Suprapubic skin (tissue), 4 donors: ENCODE results near the gene DCLRE1A. TPM values are rescaled to one million over a fixed set of nuclear protein-coding genes. Genes with fewer than 3 reads are reported as not detected.
"Not testable (repeated sequence)": the region's sequence is repeated elsewhere in the genome, so short reads cannot be mapped to it uniquely, and the experiment has no call there.

Source experiments
- DNase-seq, 2 donors: peaks; one replicate each; pipeline ENCODE4 v3.0.0-alpha.2; 2019; ENCODE audit warnings: low spot score in 2 of 2
- H3K27ac ChIP-seq: fragments of 200-600 bp; sonication (generic); one replicate; pipeline ENCODE4 v1.5.1; 2019
- H3K27me3 ChIP-seq: fragments of 200-600 bp; sonication (generic); one replicate; pipeline ENCODE4 v1.5.1; 2019
- H3K36me3 ChIP-seq: fragments of 200-600 bp; sonication (generic); one replicate; pipeline ENCODE4 v1.5.1; 2019
- H3K4me1 ChIP-seq: fragments of 200-600 bp; sonication (generic); one replicate; pipeline ENCODE4 v1.5.1; 2019
- H3K4me3 ChIP-seq: fragments of 200-600 bp; sonication (generic); one replicate; pipeline ENCODE4 v1.5.1; 2019; ENCODE audit warnings: mild to moderate bottlenecking
- H3K9me3 ChIP-seq: fragments of 200-600 bp; sonication (generic); one replicate; pipeline ENCODE4 v1.5.1; 2019
- EP300 ChIP-seq: sonication (generic); formaldehyde crosslinking; IDR thresholded peaks from one replicate; pipeline ENCODE4 v1.6.1; 2017; ENCODE audit warnings: antibody characterized with exemption
- POLR2A ChIP-seq, 2 donors: fragments of 450-650 bp; IDR thresholded peaks; one replicate each; pipeline ENCODE4 v1.6.1; 2017; ENCODE audit warnings: antibody characterized with exemption in 2 of 2, mild to moderate bottlenecking in 2 of 2, moderate library complexity in 2 of 2
- POLR2AphosphoS5 ChIP-seq, 3 donors: sonication (generic); formaldehyde crosslinking; IDR thresholded peaks; one replicate each; pipeline ENCODE4 v1.6.1; 2017; ENCODE audit warnings: antibody characterized with exemption in 3 of 3
- WGBS: methylation state at CpG from one replicate; pipeline ENCODE4 v1.1.5; 2018; 5-methylcytosine and 5-hydroxymethylcytosine counted together
- total RNA-seq, 4 donors: library from RNA; depleted of rRNA; stranded (reverse); fragments of >200 nt; gene quantifications; one replicate each; pipeline ENCODE4 v1.1.0, GENCODE V29; 2016
- TF ChIP-seq, protein P1 (sequence below), 2 donors: fragments of 200-600 bp in 1 of 2; fragments of 450-650 bp in 1 of 2; sonication (generic) in 1 of 2; IDR thresholded peaks; one replicate each; pipeline ENCODE4 v1.5.1; 2016 to 2019; ENCODE audit warnings: antibody characterized with exemption in 2 of 2, mild to moderate bottlenecking in 1 of 2, moderate library complexity in 1 of 2

DCLRE1A gene
- total RNA-seq, 4 donors from 2014 or later, result 3.6 to 5.2 (median 4.2) TPM

DNA sequence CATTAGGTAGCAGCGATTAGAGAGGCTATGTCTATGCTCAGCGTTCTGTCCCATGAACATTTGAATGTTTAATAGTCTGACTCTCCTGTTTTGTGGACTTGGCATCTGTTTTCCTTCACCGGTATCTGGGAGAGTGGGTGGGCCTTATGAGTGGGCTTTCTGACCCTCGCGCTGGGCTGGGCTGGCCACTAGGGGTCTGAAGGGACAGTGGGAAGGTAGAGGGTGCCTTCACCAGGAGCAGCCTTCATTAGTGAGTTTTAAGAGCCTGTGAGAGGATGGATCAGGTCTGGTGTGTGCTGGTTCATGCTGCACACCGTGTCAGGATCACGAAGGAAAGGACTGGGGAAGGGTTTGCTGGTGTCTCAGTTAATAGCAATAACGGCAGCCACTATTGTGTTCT, 33.4 kb downstream of the DCLRE1A start:
- H3K9me3 ChIP-seq, result no peaks in the 10 kb centered on the region
- H3K4me1 ChIP-seq, result no peaks in the 10 kb centered on the region
- H3K27ac ChIP-seq, result no peak overlapping the region
- 69% methylated on average over 8 of the region's 8 CpGs for WGBS
- no peak for DNase-seq
- TF ChIP-seq EP300 (no peak), POLR2A (IDR thresholded peaks at IDR 0.05) (no peak)
- no peaks in the 10 kb centered on the region for H3K27me3 ChIP-seq
- no peaks in the 10 kb centered on the region for H3K36me3 ChIP-seq
- H3K4me3 ChIP-seq, result no peak overlapping the region

DNA sequence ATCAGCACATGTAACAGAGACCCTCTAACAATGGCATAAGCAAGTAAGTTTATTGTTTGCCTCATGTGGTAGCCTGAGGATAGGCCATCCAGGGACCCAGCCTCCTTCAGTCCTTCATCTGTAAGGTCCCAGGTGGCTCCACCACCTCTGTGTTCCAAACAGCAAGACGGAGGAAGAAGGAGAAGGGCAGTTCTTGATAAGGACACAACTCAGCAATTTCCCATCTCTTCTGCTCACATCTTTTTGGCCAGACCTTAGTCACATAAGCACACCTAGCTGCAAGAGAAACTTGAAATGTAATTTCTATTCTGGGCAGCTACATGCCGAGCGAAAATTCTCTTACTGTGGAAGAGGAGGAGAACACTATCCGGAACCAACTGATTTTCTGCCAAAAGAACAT, 33.9 kb downstream of the DCLRE1A start:
- Histone ChIP-seq H3K27me3 (no peaks in the 10 kb centered on the region), H3K4me3 (no peak overlapping the region), H3K4me1 (no peaks in the 10 kb centered on the region), H3K9me3 (no peaks in the 10 kb centered on the region), H3K27ac (no peak overlapping the region), H3K36me3 (no peaks in the 10 kb centered on the region)
- no peak for TF ChIP-seq POLR2AphosphoS5 (IDR thresholded peaks at IDR 0.05)
- TF ChIP-seq, protein P1, sequence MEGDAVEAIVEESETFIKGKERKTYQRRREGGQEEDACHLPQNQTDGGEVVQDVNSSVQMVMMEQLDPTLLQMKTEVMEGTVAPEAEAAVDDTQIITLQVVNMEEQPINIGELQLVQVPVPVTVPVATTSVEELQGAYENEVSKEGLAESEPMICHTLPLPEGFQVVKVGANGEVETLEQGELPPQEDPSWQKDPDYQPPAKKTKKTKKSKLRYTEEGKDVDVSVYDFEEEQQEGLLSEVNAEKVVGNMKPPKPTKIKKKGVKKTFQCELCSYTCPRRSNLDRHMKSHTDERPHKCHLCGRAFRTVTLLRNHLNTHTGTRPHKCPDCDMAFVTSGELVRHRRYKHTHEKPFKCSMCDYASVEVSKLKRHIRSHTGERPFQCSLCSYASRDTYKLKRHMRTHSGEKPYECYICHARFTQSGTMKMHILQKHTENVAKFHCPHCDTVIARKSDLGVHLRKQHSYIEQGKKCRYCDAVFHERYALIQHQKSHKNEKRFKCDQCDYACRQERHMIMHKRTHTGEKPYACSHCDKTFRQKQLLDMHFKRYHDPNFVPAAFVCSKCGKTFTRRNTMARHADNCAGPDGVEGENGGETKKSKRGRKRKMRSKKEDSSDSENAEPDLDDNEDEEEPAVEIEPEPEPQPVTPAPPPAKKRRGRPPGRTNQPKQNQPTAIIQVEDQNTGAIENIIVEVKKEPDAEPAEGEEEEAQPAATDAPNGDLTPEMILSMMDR (IDR thresholded peaks at IDR 0.05), result no peak
- TF ChIP-seq POLR2A (IDR thresholded peaks at IDR 0.05), result no peak
- no peak for TF ChIP-seq EP300
- no peak for DNase-seq
- 90% methylated on average over 4 of the region's 4 CpGs for WGBS

DNA sequence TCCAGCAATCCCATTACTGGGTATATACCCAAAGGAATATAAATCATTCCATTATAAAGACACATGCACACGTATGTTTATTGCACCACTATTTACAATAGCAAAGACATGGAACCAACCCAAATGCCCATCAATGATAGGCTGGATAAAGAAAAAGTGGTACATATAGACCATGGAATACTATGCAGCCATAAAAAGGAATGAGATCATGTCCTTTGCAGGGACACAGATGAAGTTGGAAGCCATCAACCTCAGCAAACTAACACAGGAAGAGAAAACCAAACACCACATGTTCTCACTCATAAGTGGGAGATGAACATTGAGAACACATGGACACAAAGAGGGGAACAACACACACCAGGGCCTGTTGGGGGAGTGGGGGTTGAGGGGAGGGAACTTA, 39.2 kb downstream of the DCLRE1A start:
- DNase-seq, H3K27me3 ChIP-seq, H3K9me3 ChIP-seq, H3K36me3 ChIP-seq, H3K27ac ChIP-seq, H3K4me1 ChIP-seq, H3K4me3 ChIP-seq: not testable (repeated sequence)
- 93% methylated on average over 1 of the region's 1 CpG for WGBS

DNA sequence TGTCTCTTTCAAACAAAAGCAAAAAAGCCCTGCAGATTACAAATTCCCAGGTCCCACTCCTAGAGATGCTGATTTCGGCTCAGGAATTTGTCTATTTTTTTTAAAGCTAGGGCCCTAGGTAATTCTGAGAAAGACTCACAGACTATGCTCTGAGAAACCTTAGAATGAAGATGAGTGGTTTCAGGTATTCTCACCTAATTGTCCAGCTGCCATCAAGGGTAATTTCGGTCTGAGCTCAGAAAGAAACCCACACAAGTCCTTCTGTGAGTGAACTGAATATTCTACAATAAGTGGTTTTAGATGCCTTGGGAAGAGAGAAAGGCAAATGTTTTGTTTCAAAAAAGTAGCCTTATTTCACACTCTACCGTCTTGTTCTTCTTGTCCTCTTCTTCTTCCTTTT, 45.7 kb downstream of the DCLRE1A start:
- no peak for DNase-seq
- Histone ChIP-seq H3K36me3 (no peaks in the 10 kb centered on the region), H3K27ac (no peak overlapping the region), H3K4me3 (no peak overlapping the region), H3K27me3 (peaks cover 6% of the 10 kb centered on the region), H3K4me1 (no peaks in the 10 kb centered on the region), H3K9me3 (no peaks in the 10 kb centered on the region)
- WGBS, result 82% methylated on average over 3 of the region's 3 CpGs
- TF ChIP-seq, protein P1 (IDR thresholded peaks at IDR 0.05), result no peak
- TF ChIP-seq POLR2AphosphoS5 (IDR thresholded peaks at IDR 0.05) (no peak), EP300 (no peak), POLR2A (IDR thresholded peaks at IDR 0.05) (no peak)

DNA sequence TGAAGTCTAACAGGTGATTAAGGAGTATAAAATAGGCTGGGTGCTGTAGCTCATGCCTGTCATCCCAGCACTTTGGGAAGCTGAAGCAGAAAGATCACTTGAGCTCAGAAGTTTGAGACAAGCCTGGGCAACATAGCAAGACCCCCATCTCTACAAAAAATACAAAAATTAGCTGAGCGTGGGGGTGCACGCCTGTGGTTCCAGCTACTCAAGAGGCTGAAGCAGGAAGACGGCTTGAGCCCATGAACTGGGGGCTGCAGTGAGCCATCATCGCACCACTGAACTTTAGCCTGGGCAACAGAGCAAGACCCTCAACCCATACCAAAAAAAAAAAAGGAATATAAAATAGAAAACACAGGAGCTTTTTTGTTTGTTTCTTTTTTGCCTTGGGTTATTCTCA, 47.4 kb downstream of the DCLRE1A start:
- DNase-seq, result no peak
- WGBS, result 98% methylated on average over 4 of the region's 4 CpGs
- no peak overlapping the region for H3K4me3 ChIP-seq
- no peak overlapping the region for H3K27ac ChIP-seq
- no peaks in the 10 kb centered on the region for H3K36me3 ChIP-seq
- H3K4me1 ChIP-seq, result no peaks in the 10 kb centered on the region
- H3K9me3 ChIP-seq, result no peaks in the 10 kb centered on the region
- TF ChIP-seq POLR2A (IDR thresholded peaks at IDR 0.05) (no peak), POLR2AphosphoS5 (IDR thresholded peaks at IDR 0.05) (no peak), EP300 (no peak)
- TF ChIP-seq, protein P1 (IDR thresholded peaks at IDR 0.05), result no peak
- peaks cover 6% of the 10 kb centered on the region for H3K27me3 ChIP-seq

DNA sequence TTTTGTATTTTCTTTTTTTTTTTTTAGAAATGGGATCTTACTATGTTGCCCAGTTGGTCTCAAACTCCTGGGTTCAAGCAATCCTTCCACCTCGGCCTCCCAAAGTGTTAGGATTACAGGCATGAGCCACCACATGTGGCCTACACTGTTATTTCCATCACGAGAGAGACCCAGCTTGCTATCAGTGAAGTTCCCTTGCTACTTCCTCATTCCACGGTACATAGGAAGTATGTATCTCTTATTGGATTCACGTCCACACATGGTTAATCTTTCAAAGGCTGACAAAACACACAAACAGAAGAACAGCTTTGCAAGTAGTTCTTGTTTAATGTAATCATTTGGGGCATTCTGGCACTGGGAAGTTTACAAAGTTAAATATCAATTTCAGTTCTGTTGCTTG, 50.9 kb downstream of the DCLRE1A start:
- Histone ChIP-seq H3K27ac (no peak overlapping the region), H3K36me3 (no peaks in the 10 kb centered on the region), H3K4me3 (no peak overlapping the region), H3K4me1 (no peaks in the 10 kb centered on the region), H3K27me3 (no peaks in the 10 kb centered on the region), H3K9me3 (no peaks in the 10 kb centered on the region)
- TF ChIP-seq, protein P1 (IDR thresholded peaks at IDR 0.05), result no peak
- WGBS, result 55% methylated on average over 4 of the region's 4 CpGs
- no peak for DNase-seq
